Activated naive CD4-positive, alpha-beta T cell treated with anti-CD3 and anti-CD28 coated beads, Interleukin-2, amount 50 U/mL, for 16 hours (primary cell): ENCODE measurements around the gene GPN2.

Source experiments
- DNase-seq: peaks from one replicate; pipeline ENCODE4 v3.0.0-alpha.2; 2020

Gene GPN2

DNA sequence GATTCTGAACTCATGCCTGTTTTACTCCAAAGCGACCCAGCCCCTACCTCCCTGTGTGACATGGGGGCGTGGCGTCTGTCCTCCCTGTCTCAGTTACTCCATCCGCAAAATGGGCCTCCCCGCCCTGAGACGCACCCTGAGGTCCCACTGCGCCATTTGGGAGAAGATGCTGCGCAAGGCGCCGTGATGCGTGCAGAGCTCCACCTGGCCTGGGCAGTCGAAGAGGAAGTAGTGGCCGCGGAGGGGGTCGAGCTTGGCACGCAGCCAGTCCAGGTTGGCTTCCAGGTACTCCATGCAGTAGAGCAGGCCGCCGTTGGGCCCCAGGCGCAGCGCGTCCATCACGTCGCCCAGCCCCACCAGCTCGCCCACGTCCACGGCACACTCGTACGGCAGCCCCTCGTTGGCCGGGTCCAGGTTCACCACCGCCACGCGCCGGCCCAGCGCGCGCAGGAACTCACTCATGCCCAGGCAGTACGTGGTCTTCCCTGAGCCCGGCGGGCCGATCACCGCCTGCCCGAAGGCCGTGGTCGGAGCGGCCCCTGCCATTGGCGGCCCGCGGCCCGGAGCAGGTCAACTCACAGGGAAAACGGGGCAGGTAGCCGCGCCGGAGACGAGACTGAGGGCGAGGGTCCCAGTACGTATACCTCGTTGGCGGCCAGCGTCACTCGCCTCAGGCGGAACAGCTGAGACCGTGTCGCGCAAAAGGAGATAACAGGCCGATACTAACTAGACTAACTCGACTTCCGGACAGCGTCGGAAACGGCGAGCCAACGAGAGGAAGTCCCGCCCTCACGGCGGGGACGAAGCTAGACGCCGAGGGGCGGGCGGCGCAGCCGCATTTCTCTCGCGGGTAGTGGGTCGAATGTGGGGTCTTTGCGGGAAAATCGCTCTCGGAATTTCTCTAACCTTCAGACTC lies at the start of gene GPN2:
Gene GPN2, minus strand, starts transcription at position 733 of the 916 bp plus-strand sequence. Its CDS starts 187 bp downstream, at position 546.
- peak; percentile 79 for DNase-seq

DNA sequence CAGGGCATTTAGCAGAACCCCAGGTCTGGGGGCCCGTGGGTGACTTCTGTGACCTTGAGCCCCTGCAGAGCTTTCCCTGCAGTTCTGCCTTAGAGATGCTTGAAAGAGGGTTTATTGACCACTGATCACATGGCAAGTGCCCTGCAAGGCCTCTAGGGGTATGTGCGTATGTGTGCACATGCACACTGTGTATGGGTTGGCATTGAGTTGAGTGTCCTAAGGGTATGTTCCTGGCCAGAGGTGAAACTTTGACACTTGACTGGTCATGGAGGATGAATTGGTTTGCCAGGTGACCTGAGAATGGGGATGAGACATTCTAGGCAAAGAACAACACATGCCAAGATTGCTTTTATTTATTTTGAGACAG lies 48.6 kb upstream of the GPN2 start:
- no peak for DNase-seq

DNA sequence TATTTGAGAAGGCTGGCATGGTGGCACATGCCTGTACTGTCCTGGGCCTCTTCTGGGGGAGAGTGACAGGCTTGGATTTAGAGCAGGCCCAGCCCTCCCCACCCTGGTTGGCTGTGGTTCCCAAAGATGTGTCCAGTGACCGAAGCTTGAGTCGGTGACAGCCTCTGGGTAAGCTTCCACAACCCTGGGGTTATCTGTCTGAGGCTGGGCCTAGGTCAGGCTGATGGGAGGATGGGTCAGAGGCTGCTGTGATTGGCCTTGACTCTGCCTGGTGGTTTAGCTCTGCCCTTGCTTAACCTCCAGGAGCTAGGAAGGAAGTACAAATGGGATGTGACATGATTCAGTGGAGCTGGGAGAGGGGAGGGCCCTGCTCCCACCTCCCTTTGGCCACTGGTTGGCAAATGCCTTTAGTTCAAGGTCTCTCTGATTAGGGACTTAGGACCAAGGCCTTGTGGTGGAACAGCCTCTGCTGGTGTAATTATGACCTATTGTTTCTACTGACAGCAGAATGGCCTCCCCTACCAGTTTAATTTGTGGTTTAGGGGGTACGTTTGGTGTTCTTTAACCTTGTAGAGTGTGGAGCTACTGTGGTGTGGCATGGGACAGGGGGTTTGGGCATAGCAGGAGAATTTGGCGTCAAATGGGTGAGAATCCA lies 48.0 kb upstream of the GPN2 start:
- no peak for DNase-seq

DNA sequence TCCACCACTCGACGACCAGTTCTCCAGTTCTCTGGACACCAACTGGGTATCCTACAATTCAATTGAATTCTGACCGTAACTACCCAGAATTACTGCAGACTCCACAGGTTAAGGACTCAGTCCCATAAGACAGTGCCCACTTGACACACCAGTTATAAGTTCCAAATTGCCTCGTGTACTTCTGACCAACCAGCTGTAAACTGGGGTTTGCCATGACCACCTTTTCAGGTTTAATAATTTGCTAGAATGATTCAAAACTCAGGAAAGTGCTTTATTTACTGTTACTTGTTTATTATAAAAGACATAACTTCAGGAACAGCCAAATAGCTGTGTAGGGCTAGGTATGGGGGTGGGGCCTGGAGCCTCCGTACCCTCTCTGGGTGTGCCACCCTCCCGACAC lies 46.7 kb upstream of the GPN2 start:
- no peak for DNase-seq

DNA sequence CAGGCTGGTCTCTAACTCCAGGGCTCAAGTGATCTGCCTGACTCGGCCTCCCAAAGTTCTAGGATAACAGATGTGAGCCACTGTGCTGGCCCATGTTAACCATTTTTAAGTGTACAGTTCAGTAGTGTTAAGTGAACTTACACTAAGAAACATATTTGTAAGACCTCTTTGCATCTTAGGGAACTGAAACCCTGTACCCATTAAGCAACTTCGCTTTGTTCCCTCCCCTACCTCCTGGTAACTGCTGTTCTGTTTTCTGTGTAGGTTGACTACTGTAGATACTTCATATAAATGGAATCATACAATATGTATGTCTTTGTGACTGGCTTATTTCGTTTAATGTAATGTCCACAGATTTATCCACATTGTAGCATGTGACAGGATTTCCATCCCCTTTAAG lies 42.4 kb upstream of the GPN2 start:
- DNase-seq = no peak

DNA sequence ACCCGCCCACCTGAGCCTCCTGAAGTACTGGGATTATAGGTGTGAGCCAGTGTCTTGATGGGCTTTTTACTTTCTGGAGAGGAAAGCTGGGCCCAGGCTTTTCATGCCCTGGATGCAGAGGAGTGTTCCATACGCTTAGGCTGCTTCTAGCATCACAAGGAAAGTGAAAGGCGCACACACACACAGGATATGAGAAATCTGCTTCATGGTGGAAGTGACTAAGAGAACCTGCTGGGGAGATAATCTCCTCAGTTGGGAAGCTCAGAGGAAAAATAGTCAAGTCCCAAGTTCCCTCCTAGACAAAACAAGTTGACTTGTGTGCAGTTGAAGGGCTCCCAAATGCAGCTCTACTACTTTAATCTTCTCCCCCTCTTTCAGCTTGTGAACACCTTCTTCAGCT lies 33.6 kb upstream of the GPN2 start:
- DNase-seq = no peak

DNA sequence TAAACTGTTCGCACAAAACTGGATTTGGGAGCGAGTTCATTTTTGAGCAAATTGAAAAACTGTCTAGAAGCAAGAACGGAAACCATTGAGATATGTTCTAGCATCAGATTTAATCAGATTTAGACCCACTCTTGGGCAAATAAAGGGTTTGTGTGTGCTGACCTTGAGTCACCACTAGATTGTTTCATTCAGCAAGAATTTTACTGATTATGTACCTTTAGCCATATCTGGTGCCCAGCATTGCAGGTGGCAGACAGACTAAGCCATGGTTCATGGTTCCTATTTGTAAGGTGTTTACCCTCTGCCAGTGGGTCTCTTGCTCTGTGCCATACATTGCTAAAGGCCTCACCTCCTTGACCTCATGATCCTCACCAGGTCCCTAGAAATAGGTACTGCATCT lies 32.8 kb upstream of the GPN2 start:
- no peak for DNase-seq

DNA sequence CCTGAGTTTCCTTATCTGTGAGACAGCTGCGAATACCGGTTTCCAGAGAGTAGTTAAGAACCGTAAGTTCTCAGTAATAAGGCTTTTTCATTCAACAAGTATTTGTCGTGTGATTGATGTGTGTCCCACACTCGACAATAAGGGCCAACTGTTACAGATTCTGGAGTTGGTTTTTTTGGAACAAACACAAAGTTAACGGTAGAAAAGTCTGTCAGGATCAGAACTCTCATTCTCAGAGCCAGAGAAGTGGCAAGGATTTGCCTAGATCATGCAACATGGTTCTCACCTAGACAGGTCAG lies 32.3 kb upstream of the GPN2 start:
- no peak for DNase-seq

DNA sequence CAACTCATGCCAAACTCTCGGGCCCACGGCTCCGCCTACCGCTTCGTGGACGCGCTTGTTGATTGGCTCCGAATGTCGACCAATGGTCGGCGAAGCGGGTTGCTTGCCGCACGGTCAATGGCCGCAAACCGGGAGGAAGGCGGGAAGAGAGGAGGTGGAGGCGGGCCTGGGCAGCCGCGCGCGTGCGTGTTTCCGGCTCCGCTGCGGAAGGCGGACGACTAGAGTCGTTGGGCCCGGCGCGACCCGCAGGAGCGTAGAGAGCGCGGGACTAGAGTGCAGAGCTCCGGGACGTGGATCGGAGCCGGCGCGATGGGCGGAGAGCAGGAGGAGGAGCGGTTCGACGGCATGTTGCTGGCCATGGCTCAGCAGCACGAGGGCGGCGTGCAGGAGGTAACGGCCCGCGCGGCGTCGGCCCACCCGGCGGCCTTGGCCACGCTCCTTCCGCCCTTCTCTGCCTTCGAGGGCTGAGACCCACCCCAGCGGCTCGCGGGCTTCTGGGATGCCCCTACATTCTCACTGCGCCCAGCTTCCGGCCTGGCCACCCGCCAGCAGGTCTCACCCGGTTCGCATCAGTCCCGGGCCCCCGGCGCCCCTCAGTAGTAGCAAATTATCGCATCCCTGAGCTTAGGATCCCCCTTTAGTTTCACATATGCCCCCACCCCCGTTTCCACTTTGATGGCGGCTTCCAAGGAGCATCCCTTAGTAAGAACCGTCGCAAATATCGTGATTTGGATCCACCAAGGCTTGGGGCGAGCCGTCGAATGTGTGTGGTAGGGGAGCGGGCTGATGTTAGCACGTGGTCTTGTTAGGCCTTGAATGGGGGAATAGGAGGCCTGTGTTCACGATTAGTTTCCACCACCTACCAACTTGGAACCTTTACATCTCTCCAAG lies 31.7 kb upstream of the GPN2 start, which contains the start of gene NUDC:
Gene NUDC, plus strand, starts transcription at position 204 of the 891 bp plus-strand sequence. Its CDS starts 106 bp downstream, at position 310.
- peak; percentile 96 for DNase-seq

DNA sequence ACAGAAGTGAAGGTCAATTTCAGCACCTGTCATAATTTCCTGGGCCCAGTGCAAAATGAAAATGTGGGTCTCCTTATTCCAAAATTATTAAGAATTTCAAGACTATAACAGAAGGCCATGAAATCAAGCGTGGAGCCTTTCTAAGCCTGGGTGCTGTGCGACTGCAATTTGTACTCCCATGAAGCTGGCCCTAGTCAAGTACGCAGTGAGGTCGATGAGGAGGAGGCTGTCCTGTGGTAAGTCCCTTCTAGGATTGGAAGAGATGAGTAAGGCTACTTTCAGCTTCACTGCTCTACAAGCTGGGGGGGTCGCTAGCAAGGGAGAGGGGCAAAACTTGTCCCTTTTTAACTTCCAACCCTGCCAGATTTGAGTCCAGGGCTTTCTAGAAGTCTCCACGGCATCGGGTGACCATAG lies 31.1 kb upstream of the GPN2 start:
- DNase-seq = no peak

DNA sequence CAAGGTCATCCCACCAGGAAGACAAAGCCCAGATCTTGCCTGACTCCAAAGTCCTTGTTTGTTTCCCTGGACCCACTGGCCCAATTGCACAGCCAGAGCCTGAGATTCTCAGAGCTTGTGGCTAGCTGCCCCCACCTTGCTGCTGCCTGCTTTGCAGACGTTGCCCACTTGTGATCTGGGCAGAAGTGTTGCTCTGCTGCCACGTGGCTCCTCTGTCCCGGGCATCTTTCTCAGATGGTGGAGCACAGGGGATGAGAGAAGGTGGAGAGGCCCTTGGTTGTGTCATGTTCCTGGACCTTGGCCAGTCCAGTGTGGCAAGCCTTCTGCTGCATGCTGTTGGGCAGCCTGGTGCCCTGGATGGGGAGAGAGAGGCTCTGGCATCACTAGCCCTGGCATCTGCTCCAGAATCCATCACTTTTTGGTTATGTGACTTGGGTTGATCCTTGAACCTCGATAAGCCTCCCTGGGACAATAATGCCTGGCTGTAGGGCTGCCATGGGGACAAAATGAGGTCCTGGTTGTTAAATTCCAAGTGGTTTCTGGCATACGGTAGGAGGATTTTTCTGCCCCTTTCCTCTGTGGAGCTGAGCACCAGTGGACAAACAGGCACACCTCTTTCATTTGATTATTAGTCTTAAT lies 25.2 kb upstream of the GPN2 start:
- no peak for DNase-seq

DNA sequence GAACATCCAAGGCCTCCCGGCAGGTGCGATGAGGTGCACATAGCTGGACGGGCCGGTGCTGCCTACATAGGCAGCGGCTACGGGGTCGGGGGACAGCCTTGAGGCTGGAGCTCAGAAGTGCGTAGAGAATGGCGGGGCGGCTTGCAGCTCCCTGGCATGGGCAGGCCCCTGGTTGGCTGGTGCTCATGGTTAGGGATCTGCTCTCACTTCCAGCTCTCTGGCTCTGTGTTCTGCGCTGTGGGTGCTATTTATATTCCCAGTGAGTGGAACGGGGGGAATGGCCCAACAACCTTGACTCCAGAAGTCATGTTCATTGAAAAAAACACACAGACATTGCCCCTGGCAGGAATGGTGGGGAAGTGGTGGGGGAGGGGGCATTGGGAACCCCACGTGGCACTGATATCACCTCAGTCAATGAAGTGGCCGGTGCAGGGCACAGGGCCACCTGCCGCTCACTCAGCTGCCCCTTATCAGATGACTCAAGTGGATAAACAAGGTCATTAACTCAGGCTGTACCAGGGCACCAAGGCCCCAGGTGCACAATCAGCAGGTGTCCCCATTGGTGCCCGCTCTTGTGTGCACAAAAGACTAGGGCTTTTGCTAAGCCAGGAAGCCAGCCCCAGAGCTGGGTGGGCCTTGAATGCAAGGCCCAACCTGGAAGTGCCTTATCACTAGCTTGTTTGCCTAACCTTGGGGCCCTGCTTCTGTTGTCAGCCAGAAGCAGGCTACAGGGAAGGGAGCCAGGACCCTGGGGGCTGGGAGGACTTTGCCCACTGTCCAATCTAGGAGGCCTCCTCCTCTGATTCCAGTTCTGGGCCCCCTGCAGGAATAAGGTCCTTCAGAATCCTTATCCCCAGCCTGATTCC lies 23.9 kb upstream of the GPN2 start, which contains the start of gene NR0B2:
Gene NR0B2, minus strand, starts transcription at position 222 of the 866 bp plus-strand sequence. Its CDS starts 35 bp downstream, at position 187.
- DNase-seq = no peak

DNA sequence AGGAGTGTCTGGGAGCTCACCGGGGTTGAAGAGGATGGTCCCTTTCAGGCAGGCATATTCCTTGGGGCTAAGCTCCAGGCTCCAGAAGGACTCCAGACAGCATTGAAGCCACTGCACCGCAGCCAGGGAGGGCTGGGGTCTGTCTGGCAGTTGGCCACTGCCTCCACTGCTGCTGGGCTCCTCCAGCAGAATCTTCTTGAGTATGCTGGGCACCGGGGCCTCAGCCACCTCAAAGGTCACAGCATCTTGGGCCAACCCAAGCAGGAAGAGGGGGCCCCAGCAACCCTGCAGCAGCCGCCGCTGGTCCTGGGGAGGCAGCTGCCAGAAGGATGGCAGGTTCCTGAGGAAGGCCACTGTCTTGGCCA lies 23.3 kb upstream of the GPN2 start:
- no peak for DNase-seq

DNA sequence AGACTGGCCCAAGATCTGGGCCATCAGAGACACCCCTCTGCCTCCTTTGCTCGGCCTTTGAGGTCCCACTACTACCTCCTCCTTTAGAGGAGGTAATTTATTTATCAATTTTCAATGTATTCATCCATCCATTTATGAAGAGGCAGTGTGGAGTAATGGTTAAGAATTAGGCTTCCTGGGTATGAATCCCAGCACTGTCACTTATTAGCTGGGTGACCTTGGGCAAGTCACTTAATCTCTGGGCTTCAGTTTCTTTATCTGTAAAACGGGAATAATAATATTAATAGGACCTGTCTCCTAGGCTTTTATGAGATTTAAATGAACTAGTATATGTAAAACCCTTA lies 22.0 kb upstream of the GPN2 start:
- DNase-seq = no peak

DNA sequence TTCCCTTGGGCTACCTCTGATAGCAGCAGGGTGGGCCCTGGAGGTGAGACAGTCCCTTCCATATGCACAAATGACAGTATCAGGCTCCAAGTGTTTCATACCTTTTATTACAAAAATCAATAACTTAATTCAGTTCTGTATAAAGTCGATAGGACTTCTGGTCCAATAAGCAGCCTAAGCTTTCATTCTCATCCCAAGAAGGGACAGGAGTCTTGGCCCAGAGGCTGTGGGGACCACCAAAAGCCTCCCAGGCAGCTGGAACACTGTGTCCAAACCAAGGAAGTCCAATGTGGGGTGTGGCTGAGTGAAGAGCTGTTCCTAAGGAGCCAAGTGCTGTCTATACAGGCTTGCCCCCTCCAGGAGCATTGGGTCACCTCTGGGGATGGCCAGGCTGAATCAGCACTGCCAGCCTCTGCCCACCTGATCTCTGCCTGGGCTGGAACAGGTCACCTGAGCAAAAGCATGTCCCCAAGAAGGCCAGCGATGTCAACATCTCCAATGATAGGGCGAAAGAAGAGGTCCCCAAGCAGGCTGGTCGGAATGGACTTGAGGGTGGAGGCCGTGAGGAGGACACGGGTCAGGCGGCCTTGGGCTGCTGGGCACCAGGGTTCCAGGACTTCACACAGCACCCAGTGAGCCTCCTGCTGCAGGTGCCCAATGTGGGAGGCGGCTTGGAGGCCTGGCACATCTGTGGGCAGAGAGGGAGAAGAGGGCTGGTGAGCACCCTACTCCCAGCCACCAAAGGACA lies 21.5 kb upstream of the GPN2 start:
- no peak for DNase-seq

DNA sequence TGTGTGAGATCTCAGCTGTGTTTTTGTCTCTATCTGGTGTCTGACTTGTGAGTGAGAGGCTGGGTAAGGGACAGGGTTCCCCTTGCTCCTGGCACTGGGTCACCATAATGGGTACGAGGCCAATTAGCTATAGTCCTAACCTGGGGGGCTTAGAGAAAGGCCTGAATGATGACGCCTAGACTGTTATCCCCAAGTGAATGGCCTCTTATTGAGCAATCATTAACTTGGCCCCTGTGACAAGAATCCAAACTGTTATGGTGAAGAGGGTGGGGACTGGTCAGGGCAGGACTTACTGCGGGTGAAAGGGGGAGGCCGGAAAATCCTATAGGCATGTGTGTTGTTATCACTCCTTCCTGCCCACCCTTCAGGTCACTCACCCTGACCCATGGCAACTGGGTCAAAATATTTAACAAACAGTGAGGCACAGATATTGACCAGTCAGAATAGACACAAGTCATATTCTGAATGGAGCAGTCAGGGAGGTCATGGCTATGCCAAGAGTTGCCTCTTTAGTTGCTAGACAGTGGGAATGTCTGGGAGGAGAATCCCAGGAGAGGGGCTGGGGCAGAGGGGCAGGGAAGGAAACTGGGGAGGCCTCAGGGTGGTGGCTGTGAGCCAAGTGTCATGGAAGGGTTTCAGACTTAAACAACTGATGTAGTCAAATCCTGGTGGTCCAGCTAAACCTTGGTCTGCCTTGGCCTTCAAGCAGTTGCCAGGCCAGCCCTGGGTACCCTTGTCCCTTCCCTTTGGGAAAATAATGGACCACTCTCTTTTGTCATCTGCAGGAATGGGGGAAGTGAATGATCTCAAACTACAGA lies 20.5 kb upstream of the GPN2 start:
- DNase-seq = no peak

DNA sequence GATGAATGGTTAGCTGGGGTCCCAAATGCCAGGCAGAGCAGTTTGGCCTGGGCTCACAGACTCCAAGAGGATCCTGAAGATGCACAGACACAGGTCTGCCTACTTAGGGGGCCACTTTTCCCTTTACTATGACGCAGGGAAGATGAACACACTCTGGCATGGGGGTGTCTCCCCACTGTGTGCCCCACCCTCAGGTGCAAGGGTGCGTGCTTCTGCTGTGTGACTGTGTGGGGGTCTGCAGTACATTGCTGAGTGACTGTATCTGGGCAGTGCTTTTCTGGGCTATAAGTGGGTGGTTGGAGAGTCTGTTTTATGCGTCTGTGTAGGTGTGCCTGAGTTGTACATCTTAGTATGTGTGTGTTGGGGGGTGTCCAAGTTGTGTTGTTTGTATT lies 19.9 kb upstream of the GPN2 start:
- DNase-seq = no peak

DNA sequence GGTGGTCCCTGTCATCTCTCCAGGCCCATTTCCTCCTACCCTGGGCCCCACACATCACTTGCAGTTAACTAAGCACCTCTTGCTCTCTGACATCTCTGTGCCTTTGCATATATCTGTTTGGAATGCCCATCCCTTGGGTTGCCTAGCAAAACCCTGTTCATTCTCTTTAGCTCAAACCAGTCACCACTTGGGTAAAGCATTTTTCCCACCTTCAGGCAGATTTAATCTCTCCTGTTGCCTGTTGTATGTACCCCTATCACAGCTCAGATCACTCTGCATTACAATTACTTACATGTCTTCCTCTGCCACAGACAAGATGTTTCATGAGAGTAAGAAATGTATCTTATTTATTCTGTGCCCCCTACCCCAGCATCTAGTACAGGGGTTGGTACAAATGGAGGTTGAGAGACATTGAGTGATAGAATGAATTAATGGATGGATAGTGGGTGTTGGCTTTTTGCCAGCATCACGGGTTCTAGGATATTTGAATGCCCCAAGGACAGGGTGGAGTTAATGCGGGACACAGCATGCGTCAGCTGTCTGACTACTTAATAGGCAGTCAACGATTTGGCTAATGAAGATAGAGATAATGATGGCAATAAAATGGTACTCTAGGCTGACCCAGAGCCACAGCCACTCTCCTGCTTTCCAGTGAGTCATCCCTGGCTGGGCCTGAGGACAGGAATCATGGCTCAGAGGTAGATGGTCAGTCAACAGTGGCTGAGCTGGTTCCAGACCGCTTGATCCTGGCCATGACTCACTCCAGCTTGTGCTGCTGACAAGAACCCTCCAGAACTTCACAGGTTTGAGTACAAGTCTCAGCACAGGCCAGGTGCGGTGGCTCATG lies 17.2 kb upstream of the GPN2 start:
- no peak for DNase-seq

DNA sequence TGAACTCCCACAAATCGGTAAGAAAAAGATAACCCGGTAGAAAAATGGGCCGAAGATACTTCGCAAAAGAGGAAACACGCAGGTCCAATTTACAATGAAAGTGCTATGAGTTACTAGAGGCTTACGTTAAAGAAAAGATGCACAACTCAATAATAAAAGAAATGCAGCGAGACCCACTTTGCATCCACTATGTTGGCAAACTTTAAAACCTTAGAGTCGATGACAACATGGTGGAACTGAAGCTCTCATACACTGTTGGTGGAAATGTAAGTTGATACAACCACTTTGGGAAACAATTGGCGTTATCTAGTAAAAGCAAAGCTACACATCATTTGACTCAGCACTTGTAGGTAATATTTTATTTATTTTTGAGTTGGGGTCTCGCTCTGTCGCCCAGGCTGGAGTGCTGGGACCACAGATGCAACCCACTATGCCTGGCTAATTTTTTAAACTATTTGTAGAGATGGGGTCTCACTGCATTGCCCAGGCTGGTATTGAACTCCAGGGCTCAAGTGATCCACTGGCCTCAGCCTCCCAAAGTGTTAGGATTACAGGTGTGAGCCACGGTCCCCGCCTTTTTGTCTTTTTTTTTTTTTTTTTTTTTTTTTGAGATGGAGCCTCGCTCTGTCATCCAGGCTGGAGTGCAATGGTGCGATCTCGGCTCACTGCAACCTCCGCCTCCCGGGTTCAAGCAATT lies 10.9 kb upstream of the GPN2 start:
- no peak for DNase-seq
